PC-9 (cell line): Measurements from ENCODE around the gene PDE6C. TPM values are rescaled to one million over a fixed set of nuclear protein-coding genes. Genes with fewer than 3 reads are reported as not detected.

Experiments used
- BruUV-seq: library from RNA; stranded (reverse); fragments of 400-500 nt; replicated peaks from 2 replicates; lab custom pipeline; 2021; lab: Mats Ljungman, UMichigan
- CTCF ChIA-PET: fragments of 300-600 bp; sonication (Branson Sonifier 250); formaldehyde crosslinking; loops from one replicate; lab custom pipeline; 2022; ENCODE audit warnings: antibody characterized with exemption; lab: Charles Lee
- POLR2A ChIA-PET: fragments of 300-600 bp; sonication (Branson Sonifier 250); formaldehyde crosslinking; loops from one replicate; lab custom pipeline; 2022; ENCODE audit warnings: antibody characterized with exemption; ENCODE audit not compliant: unreplicated experiment; lab: Charles Lee
- DNase-seq, 2 experiments: peaks; one replicate each; pipeline versions ENCODE4 v3.0.0 to v3.0.0-alpha.2; 2015 to 2022; ENCODE audit warnings: mixed read lengths in 1 of 2
- H2AFZ ChIP-seq: fragments of 200-600 bp; sonication (generic); 2 replicates; pipeline ENCODE4 v1.8.1; 2017; ENCODE audit warnings: antibody characterized with exemption
- H3F3A ChIP-seq: fragments of 200-600 bp; sonication (generic); 2 replicates; pipeline ENCODE4 v1.8.1; 2017; ENCODE audit warnings: antibody characterized with exemption, mild to moderate bottlenecking, low read depth; ENCODE audit not compliant: insufficient read depth
- H3K27ac ChIP-seq: fragments of 200-600 bp; sonication (generic); 2 replicates; pipeline ENCODE4 v1.6.1; 2016; ENCODE audit warnings: mixed run types
- H3K27me3 ChIP-seq: fragments of 200-600 bp; sonication (generic); 2 replicates; pipeline ENCODE4 v1.6.1; 2016; ENCODE audit warnings: low read depth, mixed run types; ENCODE audit not compliant: insufficient read depth
- H3K36me3 ChIP-seq: fragments of 200-600 bp; sonication (generic); 2 replicates; pipeline ENCODE4 v1.6.1; 2016; ENCODE audit warnings: low read depth, mixed run types
- H3K4me1 ChIP-seq: fragments of 200-600 bp; sonication (generic); replicated peaks from 2 replicates; pipeline ENCODE4 v1.6.1; 2016; ENCODE audit warnings: mixed run types; ENCODE audit not compliant: insufficient read depth
- H3K4me2 ChIP-seq: fragments of 200-600 bp; sonication (generic); 2 replicates; pipeline ENCODE4 v1.6.1; 2017; ENCODE audit warnings: mixed run types
- H3K4me3 ChIP-seq: fragments of 200-600 bp; sonication (generic); 2 replicates; pipeline ENCODE4 v1.6.1; 2016; ENCODE audit warnings: mixed run types
- H3K79me2 ChIP-seq: fragments of 200-600 bp; sonication (generic); 2 replicates; pipeline ENCODE4 v1.6.1; 2017; ENCODE audit warnings: low read depth, mixed run types
- H3K9me2 ChIP-seq: fragments of 200-600 bp; sonication (generic); 2 replicates; pipeline ENCODE4 v1.8.1; 2017; ENCODE audit warnings: mild to moderate bottlenecking; ENCODE audit not compliant: insufficient read depth
- H3K9me3 ChIP-seq: fragments of 200-600 bp; sonication (generic); 2 replicates; pipeline ENCODE4 v1.8.1; 2016; ENCODE audit warnings: low read depth; ENCODE audit not compliant: insufficient read depth
- H4K20me1 ChIP-seq: fragments of 200-600 bp; sonication (generic); 2 replicates; pipeline ENCODE4 v1.8.1; 2017; ENCODE audit not compliant: insufficient read depth
- CTCF ChIP-seq: fragments of 200-600 bp; sonication (generic); conservative IDR thresholded peaks from 2 replicates; pipeline ENCODE4 v1.6.1; 2017; ENCODE audit warnings: mixed run types, antibody characterized with exemption, mild to moderate bottlenecking, moderate library complexity
- EZH2 ChIP-seq: fragments of 200-600 bp; sonication (generic); IDR thresholded peaks from 2 replicates; pipeline ENCODE4 v1.8.0; 2017; ENCODE audit warnings: antibody characterized with exemption, low read depth
- intact Hi-C: fragments of 100-400 bp; cut with micrococcal nuclease; formaldehyde crosslinking; loops from one replicate; pipeline ENCODE4 v1.10.0; 2022; ENCODE audit not compliant: unreplicated experiment
- total RNA-seq: library from RNA; stranded (reverse); gene quantifications from 2 replicates; pipeline ENCODE4 v1.2.3, GENCODE V29; 2021

The PDE6C gene
- total RNA-seq, 1 experiment from 2014 or later = not detected

DNA sequence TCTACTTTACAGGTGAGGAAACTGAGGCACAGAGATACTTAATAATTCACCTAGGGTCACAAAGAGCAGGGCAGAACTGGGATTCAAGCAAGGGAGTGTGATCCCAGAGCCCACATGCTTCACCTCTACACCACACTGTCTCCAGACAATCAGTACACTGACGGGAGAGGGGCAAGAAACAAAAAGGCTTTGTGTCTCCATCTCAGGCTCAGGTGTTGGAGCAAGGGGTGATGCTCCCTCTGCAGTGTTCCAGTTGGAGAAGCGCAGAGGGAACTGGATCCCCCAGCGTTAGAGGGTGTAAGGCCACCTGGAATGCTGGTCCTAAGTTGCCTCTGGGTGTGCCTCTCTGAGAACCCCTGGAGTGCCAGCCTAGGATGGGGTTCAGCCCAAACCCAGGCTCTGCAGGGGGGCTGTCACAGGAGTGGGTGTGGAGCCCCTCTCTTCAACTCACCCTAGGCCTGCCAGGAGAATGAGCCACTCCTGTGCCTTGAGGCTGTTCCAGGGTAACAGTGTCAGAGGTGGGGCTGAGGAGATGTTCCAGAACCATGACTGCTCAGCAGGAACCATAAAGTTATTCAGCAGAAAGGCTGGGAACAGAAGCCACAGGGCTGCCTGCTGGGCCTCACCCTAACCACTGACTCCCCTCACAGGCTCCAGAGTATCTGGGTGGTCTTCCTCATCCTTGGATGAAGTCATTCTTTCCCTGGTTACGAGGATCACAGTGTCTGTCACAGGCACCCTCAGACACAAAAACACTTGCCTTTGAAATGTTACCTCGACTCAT lies 16.8 kb upstream of the PDE6C start:
- CTCF ChIA-PET = no interaction called here
- intact Hi-C loops = no loop called here

DNA sequence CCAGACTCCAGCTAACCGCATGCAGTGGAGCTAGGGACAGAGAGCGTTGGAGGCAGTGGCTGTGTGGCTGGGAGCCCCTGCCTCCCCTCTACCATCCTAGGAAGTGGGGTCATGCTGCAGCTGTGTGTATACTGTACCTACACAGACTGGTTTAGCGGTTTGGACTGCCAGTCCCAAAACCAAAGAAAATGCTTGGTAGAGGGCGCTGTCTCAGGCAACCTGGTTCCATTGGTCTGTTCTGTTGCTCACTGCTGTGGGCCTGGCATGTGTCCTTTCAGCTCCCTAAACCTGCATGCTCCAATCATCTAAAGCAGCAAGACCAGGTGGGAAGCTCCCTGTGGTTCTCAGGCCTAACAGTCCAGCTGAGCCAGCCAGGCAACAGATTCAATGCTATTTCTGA lies 15.8 kb upstream of the PDE6C start:
- POLR2A ChIA-PET = no interaction called here

More for the DNA sequence above, 16.8 kb upstream of the PDE6C start:
- Histone ChIP-seq H3K36me3 (no peaks in the 10 kb centered on the region), H3K4me2 (no peak overlapping the region), H3K79me2 (no peaks in the 10 kb centered on the region), H3K9me3 (no peaks in the 10 kb centered on the region), H3K4me3 (no peak overlapping the region), H3K4me1 (no peaks in the 10 kb centered on the region), H2AFZ (no peak overlapping the region), H3K27me3 (no peaks in the 10 kb centered on the region), H3K27ac (no peak overlapping the region), H3F3A (no peaks in the 10 kb centered on the region), H3K9me2 (no peaks in the 10 kb centered on the region), H4K20me1 (no peaks in the 10 kb centered on the region)
- no peak for DNase-seq
- POLR2A ChIA-PET = no interaction called here
- TF ChIP-seq CTCF (no peak), EZH2 (no peak)
- BruUV-seq = no TSS peak

DNA sequence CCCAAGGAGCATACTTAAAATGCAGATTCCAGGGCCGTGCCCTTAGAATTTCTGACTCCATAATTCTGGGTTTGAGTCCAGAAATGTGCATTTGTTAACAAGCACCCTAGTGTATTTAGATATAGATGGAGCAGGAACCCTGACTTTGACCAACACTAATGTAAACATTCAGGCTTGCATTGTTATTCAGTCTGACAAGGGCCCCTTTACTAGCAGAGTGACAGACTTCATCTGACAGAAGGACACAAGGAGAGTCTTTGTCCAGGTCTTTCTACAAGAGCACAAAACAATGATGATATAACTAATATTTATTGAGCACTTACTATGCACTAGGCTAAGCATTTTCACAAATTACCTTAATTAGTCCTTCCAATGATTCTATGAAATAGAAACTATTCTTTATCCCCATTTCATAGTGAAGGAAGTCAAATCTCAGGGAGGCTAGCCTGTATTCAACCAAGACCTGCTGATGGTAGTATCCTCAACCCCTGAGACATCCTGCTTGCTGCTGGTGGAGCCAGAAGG lies 15.2 kb upstream of the PDE6C start:
- TF ChIP-seq EZH2 (no peak), CTCF (no peak)
- ChIA-PET CTCF (no interaction called here), POLR2A (no interaction called here)
- H3K4me1 ChIP-seq = no peaks in the 10 kb centered on the region
- H3K9me3 ChIP-seq = no peaks in the 10 kb centered on the region
- no peaks in the 10 kb centered on the region for H4K20me1 ChIP-seq
- no peak overlapping the region for H3K4me3 ChIP-seq
- DNase-seq = no peak
- no peaks in the 10 kb centered on the region for H3K79me2 ChIP-seq
- no peak overlapping the region for H2AFZ ChIP-seq
- no peaks in the 10 kb centered on the region for H3F3A ChIP-seq
- H3K36me3 ChIP-seq = no peaks in the 10 kb centered on the region
- H3K27me3 ChIP-seq = no peaks in the 10 kb centered on the region
- BruUV-seq = no TSS peak
- H3K27ac ChIP-seq = no peak overlapping the region
- no peaks in the 10 kb centered on the region for H3K9me2 ChIP-seq
- intact Hi-C loops = no loop called here
- no peak overlapping the region for H3K4me2 ChIP-seq

More for the DNA sequence above, 15.8 kb upstream of the PDE6C start:
- Histone ChIP-seq H3K27ac (no peak overlapping the region), H3F3A (no peaks in the 10 kb centered on the region), H3K4me2 (no peak overlapping the region), H2AFZ (no peak overlapping the region), H3K79me2 (no peaks in the 10 kb centered on the region), H3K27me3 (no peaks in the 10 kb centered on the region), H3K4me1 (no peaks in the 10 kb centered on the region), H3K4me3 (no peak overlapping the region), H3K36me3 (no peaks in the 10 kb centered on the region), H4K20me1 (no peaks in the 10 kb centered on the region), H3K9me3 (no peaks in the 10 kb centered on the region), H3K9me2 (no peaks in the 10 kb centered on the region)
- no peak for DNase-seq
- CTCF ChIA-PET = no interaction called here
- intact Hi-C loops = no loop called here
- TF ChIP-seq EZH2 (no peak), CTCF (no peak)
- no TSS peak for BruUV-seq
